GM21381 (cell line): ENCODE data around the gene PGAM1.
"Not testable (repeated sequence)": the region's sequence is repeated elsewhere in the genome, so short reads cannot be mapped to it uniquely, and the experiment has no call there.

Experiments used
- ATAC-seq: cut with Tn5 transposase; IDR thresholded peaks from one replicate; pipeline ENCODE4 v1.9.1; 2021; ENCODE audit warnings: mild to moderate bottlenecking, moderate library complexity; ENCODE audit not compliant: unreplicated experiment

Gene PGAM1

GRCh38 chr10:97407211-97407951 lies 18.6 kb upstream of the PGAM1 start:
- peak; percentile 81 for ATAC-seq

DNA sequence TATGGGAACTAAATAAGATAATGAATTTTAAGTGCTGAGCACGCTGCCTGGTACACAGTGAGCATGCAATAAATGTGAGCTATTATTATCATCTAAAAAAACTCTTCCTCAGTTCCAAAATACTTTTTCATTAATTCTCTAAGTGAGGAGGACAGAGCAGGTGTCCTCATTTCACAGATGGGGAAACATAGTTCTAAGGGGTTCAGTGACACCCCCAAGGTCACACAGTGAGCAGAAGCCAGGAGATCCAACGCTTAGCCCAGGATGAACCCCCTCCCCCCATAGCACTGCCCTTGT lies 18.1 kb upstream of the PGAM1 start:
- ATAC-seq, result no peak

- ATAC-seq, result no peak
These were observed 17.4 kb upstream of the PGAM1 start for GRCh38 chr10:97408496-97408992.

GRCh38 chr10:97411406-97411805 lies 14.6 kb upstream of the PGAM1 start:
- no peak for ATAC-seq

DNA sequence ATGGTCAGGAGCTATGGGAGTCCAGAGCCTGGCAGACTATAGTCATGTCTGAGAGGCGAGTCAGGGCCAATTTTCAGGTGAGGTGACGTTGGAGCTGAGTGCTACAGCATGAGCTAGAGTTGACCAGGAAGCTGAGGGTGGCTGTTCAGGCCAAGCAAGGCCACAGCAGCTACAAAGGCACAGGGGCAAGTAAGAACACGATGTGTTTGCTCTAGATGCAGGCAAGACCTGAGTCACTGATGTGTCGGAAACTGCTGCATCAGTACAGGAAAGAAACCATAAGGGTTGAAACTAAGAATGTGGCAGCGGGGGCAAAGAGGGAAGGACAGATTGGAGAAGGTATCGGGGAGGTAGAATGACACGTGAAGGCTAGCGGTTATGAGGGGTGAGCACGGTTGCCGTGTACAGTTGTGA lies 13.1 kb upstream of the PGAM1 start:
- no peak for ATAC-seq

DNA sequence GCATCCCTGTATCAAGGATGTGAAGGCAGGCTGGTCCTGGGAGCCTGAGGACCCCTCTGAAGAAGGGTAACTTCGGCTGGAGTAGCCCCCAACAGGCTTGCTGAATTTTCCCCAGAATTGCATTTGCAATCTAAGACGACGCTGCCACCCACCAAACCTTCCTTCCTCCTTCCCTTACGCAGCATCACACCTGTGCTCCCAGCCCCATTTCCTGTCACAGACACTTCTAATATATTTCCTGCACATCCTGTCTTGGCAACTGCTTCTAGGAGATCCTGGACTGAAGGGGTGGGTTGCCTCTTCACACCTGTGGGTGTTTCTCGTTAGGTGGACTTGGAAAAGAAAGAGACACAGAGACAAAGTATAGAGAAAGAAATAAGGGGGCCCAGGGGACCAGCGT lies 9.4 kb upstream of the PGAM1 start:
- no peak for ATAC-seq

- not testable (repeated sequence) for ATAC-seq
These were observed 2.3 kb upstream of the PGAM1 start for GRCh38 chr10:97423757-97424098.

DNA sequence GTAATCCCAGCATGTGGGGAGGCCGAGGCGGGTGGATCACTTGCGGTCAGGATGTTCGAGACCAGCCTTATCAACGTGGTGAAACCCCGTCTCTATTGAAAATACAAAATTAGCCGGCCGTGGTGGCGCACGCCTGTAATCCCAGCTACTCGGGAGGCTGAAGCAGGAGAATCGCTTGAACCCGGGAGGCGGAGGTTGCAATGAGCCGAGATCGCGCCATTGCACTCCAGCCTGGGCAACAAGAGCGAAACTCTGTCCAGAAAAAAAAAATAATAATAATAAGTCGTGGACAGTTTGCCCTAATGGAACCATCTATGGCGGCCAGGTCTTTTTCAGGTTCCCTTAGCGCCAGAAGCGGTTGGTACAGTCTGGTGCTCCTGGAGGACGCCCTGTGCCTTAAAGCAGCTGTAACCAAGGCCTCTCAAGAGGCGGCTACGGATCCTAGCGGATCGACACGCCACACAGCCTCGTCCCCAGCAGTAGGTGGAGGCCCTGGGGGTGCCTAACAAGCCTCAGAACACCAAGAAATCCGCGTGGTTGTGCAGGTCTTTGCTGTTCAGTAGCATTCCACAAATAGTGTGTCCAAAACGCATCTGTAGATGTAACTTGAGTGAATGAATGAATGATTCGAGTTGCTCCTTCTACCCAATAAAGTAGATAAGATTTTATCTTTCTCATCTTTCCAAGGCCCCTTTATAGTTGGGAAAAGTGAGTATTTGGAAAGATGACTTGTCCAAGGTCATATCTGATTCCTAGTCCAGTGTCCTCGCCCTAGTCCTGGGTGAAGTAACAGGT lies 982 bp downstream of the PGAM1 start:
- no peak for ATAC-seq

DNA sequence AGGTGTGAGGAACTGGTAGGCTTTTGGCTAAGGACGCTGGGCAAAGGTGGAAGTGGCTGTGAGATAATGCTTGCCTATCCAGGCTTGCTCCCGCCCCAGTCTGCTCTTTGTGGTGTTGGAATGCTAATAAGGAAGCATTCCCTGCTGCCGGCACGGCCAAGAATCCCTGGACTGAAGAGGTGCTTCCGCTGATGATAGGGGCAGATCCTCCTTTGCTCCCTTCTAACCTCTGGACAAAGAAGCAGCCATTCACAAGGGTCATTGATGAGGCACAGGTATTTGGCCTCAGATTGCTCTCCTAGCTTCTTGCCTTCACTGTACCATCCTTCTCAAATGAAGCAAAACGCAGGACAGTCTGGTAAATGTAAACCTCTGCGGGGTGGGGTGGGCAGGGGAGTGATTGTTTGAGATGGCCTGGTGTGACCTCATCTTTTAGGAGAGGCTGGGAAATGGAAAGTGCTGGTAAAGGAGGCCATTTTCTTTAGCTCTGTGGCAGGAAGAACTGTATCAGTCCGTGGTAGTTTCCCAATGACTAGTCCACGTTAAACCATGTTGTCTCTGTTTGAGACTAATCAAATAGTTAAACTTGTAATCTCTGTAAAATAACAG lies 1.7 kb downstream of the PGAM1 start:
- ATAC-seq, result no peak

- ATAC-seq, result no peak
These were observed 2.6 kb downstream of the PGAM1 start for GRCh38 chr10:97428572-97428981.

DNA sequence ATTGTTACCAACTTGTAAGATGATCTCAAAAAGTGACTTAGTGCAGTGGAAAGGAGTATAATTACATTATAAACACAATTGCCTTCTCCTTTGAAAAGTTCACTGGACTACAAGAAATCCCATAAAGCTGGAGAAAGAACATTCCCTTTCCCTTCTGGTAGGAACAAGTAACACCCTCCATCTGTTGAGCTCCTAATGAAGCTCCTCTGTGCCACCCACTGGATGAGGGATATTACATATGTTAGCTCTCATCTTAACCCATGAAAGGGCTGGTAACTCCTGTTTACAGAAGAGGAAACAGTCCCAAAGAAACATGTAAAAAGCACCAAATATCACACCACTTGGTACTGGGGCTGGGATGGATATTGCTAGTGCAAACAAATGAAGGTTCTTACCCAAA lies 8.1 kb downstream of the PGAM1 start:
- no peak for ATAC-seq

DNA sequence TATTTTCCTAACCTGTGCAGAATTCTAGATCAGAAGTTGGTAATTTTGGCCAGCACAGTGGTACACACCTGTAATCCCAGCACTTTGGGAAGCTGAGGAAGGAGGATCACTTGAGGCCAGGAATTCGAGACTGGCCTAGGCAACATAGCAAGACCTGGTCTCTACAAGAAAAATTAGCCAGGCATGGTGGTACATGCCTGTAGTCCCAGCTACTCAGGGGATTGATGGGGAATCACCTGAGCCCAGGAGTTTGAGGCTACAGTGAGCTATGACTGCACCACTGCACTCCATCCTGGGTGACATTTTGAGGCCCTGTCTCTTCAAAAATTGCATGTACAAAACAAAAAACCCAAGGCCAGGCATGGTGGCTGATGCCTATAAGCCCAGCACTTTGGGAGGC lies 8.6 kb downstream of the PGAM1 start:
- ATAC-seq, result no peak

DNA sequence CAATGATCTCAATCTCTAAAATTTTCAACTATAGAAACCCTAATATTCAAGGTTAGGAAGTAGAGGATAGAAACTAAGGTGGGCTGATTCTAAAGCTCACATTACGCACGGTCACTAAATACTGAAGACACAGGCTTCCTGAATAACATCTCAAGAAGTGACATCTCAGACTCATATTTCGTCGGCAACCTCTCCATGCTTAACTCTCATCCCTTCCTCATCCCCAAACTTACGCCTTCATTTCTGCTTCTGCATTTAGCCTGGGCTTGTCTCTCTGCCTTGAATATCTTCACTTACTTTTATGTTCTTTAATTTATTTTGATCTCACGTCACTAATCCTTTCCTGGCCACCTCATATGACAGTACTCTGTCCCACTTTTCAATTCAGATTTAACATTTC lies 9.2 kb downstream of the PGAM1 start:
- no peak for ATAC-seq

GRCh38 chr10:97442277-97442676 lies 16.3 kb downstream of the PGAM1 start:
- no peak for ATAC-seq

DNA sequence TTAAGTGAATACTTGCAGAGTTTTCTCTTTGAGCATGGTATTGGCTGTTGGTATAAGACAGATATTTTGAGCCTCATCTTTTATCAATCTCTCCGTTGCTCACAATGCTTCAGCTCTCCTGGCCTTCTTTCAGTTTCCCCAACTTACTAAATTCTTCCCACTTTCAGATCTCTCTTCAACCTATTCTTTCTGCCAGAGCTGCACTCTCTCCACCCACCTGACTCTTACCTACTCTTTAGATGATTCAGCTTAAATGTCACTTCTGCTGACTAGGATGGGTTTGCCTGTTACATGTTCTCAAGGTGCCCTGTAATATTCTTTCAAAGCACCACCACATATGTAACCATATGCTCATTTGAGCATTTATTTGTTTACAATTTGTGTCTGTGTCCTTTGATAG lies 18.2 kb downstream of the PGAM1 start:
- no peak for ATAC-seq

DNA sequence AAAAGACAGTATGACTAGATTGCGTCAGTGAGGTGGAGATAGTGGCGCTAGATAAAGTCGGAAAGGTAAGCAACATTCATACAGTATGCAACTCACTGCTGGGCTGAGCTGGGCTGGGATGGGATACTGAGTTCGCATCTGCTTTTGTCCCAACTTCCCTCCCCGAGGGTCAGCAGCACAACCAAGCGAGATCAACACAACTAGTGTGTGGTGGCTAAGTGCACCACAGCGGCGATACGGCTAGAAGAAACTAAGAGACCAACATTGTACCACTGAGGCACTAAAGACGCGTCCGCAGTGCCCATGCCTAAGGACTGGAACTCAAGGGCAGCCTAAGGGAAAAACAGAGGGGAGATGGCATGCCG lies 19.3 kb downstream of the PGAM1 start:
- no peak for ATAC-seq

DNA sequence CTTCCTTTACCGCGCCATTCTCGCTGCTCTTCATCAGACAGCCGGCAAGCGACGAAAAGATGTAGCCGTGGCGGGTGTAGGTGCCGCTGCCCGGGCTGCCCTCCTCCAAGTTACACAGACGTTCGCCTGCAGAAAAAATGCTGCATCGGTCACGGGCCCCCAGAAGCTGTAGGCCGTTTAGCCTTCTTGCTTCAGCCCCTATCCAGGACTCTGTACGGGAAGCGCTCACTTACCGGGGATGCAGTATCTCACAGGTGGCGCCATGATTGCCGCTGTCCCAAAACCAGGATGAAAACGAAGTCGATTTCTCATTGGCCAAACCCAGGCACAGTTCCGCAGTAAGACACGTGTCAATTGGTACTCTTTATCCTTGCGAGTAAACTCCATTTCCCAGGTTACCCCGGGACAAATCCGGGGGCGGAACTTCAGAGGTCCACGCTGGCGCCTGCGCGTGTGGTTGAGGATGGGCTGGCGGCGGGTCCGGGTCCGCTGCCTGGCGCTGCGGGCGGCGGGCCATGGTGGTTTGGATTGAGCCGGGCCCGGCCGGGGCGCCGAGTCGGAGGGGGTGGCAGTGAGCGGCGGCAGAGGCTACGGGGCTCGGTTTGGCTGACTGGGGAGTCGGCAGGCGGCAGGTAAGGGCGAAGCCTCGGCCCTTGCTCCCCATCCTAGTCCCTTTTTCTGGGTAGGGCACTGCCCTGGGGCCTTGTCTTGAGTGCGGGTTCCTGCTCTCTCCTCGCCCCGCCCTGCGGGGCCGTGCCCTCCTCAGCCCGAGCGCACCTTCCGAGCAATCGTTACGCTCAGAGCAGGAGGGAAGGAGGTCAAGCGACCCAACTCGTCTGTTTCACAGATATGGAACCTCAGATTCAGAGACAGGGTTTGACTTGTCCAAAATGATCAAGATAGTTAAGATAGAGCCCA lies 20.0 kb downstream of the PGAM1 start, which contains the start of the genes EXOSC1 and ZDHHC16:
Gene EXOSC1 (minus strand): TSS at position 285 of the 918 bp plus-strand sequence. CDS start 21 bp downstream, at position 264.
Gene ZDHHC16 (plus strand): TSS at position 454 of the 918 bp plus-strand sequence. CDS start 5,501 bp downstream, outside the sequence.
- ATAC-seq, result peak; percentile 95

DNA sequence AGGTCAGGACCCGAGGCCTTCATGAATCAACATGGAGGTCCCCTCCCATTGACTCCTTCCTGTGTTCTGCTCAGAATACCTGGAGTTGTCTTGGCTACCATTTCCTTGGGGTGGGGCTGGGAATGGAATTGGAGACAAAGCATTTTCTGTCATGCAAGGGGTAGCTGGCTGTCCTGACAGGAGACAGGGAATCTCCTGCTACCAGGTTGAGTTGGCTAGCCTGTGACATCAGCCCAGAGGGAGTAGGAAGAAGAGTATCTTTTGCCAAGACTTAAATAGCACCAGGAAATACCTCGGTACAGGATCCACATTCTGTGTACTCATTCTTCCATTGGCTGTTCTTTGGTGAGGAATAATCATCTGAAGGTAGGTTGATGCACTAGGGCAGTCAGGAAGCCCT lies 24.8 kb downstream of the PGAM1 start:
- no peak for ATAC-seq

- ATAC-seq, result no peak
These were observed 25.6 kb downstream of the PGAM1 start for GRCh38 chr10:97451605-97452004.

- no peak for ATAC-seq
These were observed 26.4 kb downstream of the PGAM1 start for GRCh38 chr10:97452352-97452751.
